ENCODE results near the gene ZNF524.
A peak's percentile ranks its signal among the peaks of the same experiment; 100 is the strongest.

Gene ZNF524

GRCh38 chr19:55635856-55636440 is 35.9 kb downstream of the ZNF524 start:
- H3K4me1 ChIP-seq (ENCODE audit: control insufficient read depth, insufficient read depth, low read length, poor library complexity, severe bottlenecking), result peaks cover 10% of the 10 kb centered on the region
- H3K27ac ChIP-seq (ENCODE audit: low read depth, low read length, severe bottlenecking), result no peak overlapping the region
- H3K9me3 ChIP-seq (ENCODE audit: control insufficient read depth, low read length), result no peaks in the 10 kb centered on the region
- peaks cover 19% of the 10 kb centered on the region for H3K36me3 ChIP-seq (ENCODE audit: control insufficient read depth, insufficient read depth, low read length)
- WGBS, 2 experiments (ENCODE audit: insufficient coverage in 2 of 2), result 85% methylated on average over 6 to 7 of the region's 7 CpGs
- H3K4me3 ChIP-seq (ENCODE audit: extremely low read depth, insufficient read depth, low read length, poor library complexity, severe bottlenecking), result peak overlapping the region; percentile 93

- peaks cover 19% of the 10 kb centered on the region for H3K36me3 ChIP-seq (ENCODE audit: control insufficient read depth, insufficient read depth, low read length)
- H3K4me3 ChIP-seq (ENCODE audit: extremely low read depth, insufficient read depth, low read length, poor library complexity, severe bottlenecking), result no peak overlapping the region
- H3K27ac ChIP-seq (ENCODE audit: low read depth, low read length, severe bottlenecking), result no peak overlapping the region
- H3K4me1 ChIP-seq (ENCODE audit: control insufficient read depth, insufficient read depth, low read length, poor library complexity, severe bottlenecking), result peaks cover 10% of the 10 kb centered on the region
- 86 to 100% methylated on average over 1 to 3 of the region's 4 CpGs for WGBS, 2 experiments (ENCODE audit: insufficient coverage in 2 of 2)
- H3K9me3 ChIP-seq (ENCODE audit: control insufficient read depth, low read length), result no peaks in the 10 kb centered on the region
Observed at GRCh38 chr19:55636723-55637122, 36.6 kb downstream of the ZNF524 start.

GRCh38 chr19:55637534-55637933 is 37.4 kb downstream of the ZNF524 start:
- WGBS, 2 experiments (ENCODE audit: insufficient coverage in 2 of 2), result 80 to 86% methylated on average over 10 to 11 of the region's 11 CpGs
- Histone ChIP-seq H3K4me3 (ENCODE audit: extremely low read depth, insufficient read depth, low read length, poor library complexity, severe bottlenecking) (no peak overlapping the region), H3K9me3 (ENCODE audit: control insufficient read depth, low read length) (no peaks in the 10 kb centered on the region), H3K27ac (ENCODE audit: low read depth, low read length, severe bottlenecking) (no peak overlapping the region), H3K4me1 (ENCODE audit: control insufficient read depth, insufficient read depth, low read length, poor library complexity, severe bottlenecking) (peaks cover 10% of the 10 kb centered on the region), H3K36me3 (ENCODE audit: control insufficient read depth, insufficient read depth, low read length) (peaks cover 19% of the 10 kb centered on the region)

GRCh38 chr19:55638864-55639359 is 38.8 kb downstream of the ZNF524 start:
- 93 to 100% methylated on average over 1 to 3 of the region's 6 CpGs for WGBS, 2 experiments (ENCODE audit: insufficient coverage in 2 of 2)
- Histone ChIP-seq H3K36me3 (ENCODE audit: control insufficient read depth, insufficient read depth, low read length) (peaks cover 19% of the 10 kb centered on the region), H3K4me3 (ENCODE audit: extremely low read depth, insufficient read depth, low read length, poor library complexity, severe bottlenecking) (no peak overlapping the region), H3K4me1 (ENCODE audit: control insufficient read depth, insufficient read depth, low read length, poor library complexity, severe bottlenecking) (peaks cover 10% of the 10 kb centered on the region), H3K27ac (ENCODE audit: low read depth, low read length, severe bottlenecking) (no peak overlapping the region), H3K9me3 (ENCODE audit: control insufficient read depth, low read length) (no peaks in the 10 kb centered on the region)

GRCh38 chr19:55640043-55640576 is 40.0 kb downstream of the ZNF524 start:
- 84 to 86% methylated on average over 34 to 38 of the region's 38 CpGs for WGBS, 2 experiments (ENCODE audit: insufficient coverage in 2 of 2)
- Histone ChIP-seq H3K27ac (ENCODE audit: low read depth, low read length, severe bottlenecking) (peak overlapping the region; percentile 79), H3K36me3 (ENCODE audit: control insufficient read depth, insufficient read depth, low read length) (peaks cover 26% of the 10 kb centered on the region), H3K9me3 (ENCODE audit: control insufficient read depth, low read length) (no peaks in the 10 kb centered on the region), H3K4me1 (ENCODE audit: control insufficient read depth, insufficient read depth, low read length, poor library complexity, severe bottlenecking) (peaks cover 15% of the 10 kb centered on the region), H3K4me3 (ENCODE audit: extremely low read depth, insufficient read depth, low read length, poor library complexity, severe bottlenecking) (peak overlapping the region; percentile 91)

- 1 to 2% methylated on average over 48 to 70 of the region's 89 CpGs for WGBS, 2 experiments (ENCODE audit: insufficient coverage in 2 of 2)
Observed at GRCh38 chr19:55640577-55641425, 40.7 kb downstream of the ZNF524 start, which contains the start of gene ZNF580. ZNF580 (plus strand) TSS chr19:55641002; CDS start chr19:55642509, 1,507 bp downstream.

GRCh38 chr19:55641426-55642152 is 41.5 kb downstream of the ZNF524 start:
- peaks cover 12% of the 10 kb centered on the region for H3K4me1 ChIP-seq (ENCODE audit: control insufficient read depth, insufficient read depth, low read length, poor library complexity, severe bottlenecking)
- no peaks in the 10 kb centered on the region for H3K9me3 ChIP-seq (ENCODE audit: control insufficient read depth, low read length)
- H3K4me3 ChIP-seq (ENCODE audit: extremely low read depth, insufficient read depth, low read length, poor library complexity, severe bottlenecking), result peak overlapping the region; percentile 91
- H3K27ac ChIP-seq (ENCODE audit: low read depth, low read length, severe bottlenecking), result peak overlapping the region; percentile 79
- H3K36me3 ChIP-seq (ENCODE audit: control insufficient read depth, insufficient read depth, low read length), result peaks cover 36% of the 10 kb centered on the region
- 0 to 2% methylated on average over 13 to 25 of the region's 25 CpGs for WGBS, 2 experiments (ENCODE audit: insufficient coverage in 2 of 2)

More at GRCh38 chr19:55640577-55641425, 40.7 kb downstream of the ZNF524 start, which contains the start of gene ZNF580:
- H3K4me3 ChIP-seq (ENCODE audit: extremely low read depth, insufficient read depth, low read length, poor library complexity, severe bottlenecking), result peak within 1 kb of the TSS; percentile 91
- peaks cover 20% of the 10 kb centered on the region for H3K4me1 ChIP-seq (ENCODE audit: control insufficient read depth, insufficient read depth, low read length, poor library complexity, severe bottlenecking)
- peak within 1 kb of the TSS; percentile 79 for H3K27ac ChIP-seq (ENCODE audit: low read depth, low read length, severe bottlenecking)
- H3K9me3 ChIP-seq (ENCODE audit: control insufficient read depth, low read length), result no peaks in the 10 kb centered on the region
- peaks cover 33% of the 10 kb centered on the region for H3K36me3 ChIP-seq (ENCODE audit: control insufficient read depth, insufficient read depth, low read length)

GRCh38 chr19:55642153-55643002 is 42.3 kb downstream of the ZNF524 start:
- peaks cover 38% of the 10 kb centered on the region for H3K36me3 ChIP-seq (ENCODE audit: control insufficient read depth, insufficient read depth, low read length)
- H3K4me1 ChIP-seq (ENCODE audit: control insufficient read depth, insufficient read depth, low read length, poor library complexity, severe bottlenecking), result peaks cover 17% of the 10 kb centered on the region
- WGBS, 2 experiments (ENCODE audit: insufficient coverage in 2 of 2), result 3% methylated on average over 49 to 55 of the region's 65 CpGs
- peak overlapping the region; percentile 91 for H3K4me3 ChIP-seq (ENCODE audit: extremely low read depth, insufficient read depth, low read length, poor library complexity, severe bottlenecking)
- H3K27ac ChIP-seq (ENCODE audit: low read depth, low read length, severe bottlenecking), result peak overlapping the region; percentile 55
- H3K9me3 ChIP-seq (ENCODE audit: control insufficient read depth, low read length), result no peaks in the 10 kb centered on the region

- peaks cover 30% of the 10 kb centered on the region for H3K36me3 ChIP-seq (ENCODE audit: control insufficient read depth, insufficient read depth, low read length)
- no peaks in the 10 kb centered on the region for H3K9me3 ChIP-seq (ENCODE audit: control insufficient read depth, low read length)
- H3K27ac ChIP-seq (ENCODE audit: low read depth, low read length, severe bottlenecking), result peak within 1 kb of the TSS; percentile 55
- peak within 1 kb of the TSS; percentile 91 for H3K4me3 ChIP-seq (ENCODE audit: extremely low read depth, insufficient read depth, low read length, poor library complexity, severe bottlenecking)
- WGBS, 2 experiments (ENCODE audit: insufficient coverage in 2 of 2), result 3 to 6% methylated on average over 18 to 20 of the region's 56 CpGs
- peaks cover 18% of the 10 kb centered on the region for H3K4me1 ChIP-seq (ENCODE audit: control insufficient read depth, insufficient read depth, low read length, poor library complexity, severe bottlenecking)
Observed at GRCh38 chr19:55643003-55643886, 43.2 kb downstream of the ZNF524 start, which contains the start of gene ZNF581. ZNF581 (plus strand) TSS chr19:55643649; CDS start chr19:55644572, 923 bp downstream.
